GM18907 (cell line): ENCODE data around the gene DIP2B.
"Not testable (repeated sequence)": the region's sequence is repeated elsewhere in the genome, so short reads cannot be mapped to it uniquely, and the experiment has no call there.

Experiments
- ATAC-seq: cut with Tn5 transposase; IDR thresholded peaks from one replicate; pipeline ENCODE4 v1.9.1; 2021; ENCODE audit warnings: mild to moderate bottlenecking, moderate library complexity; ENCODE audit not compliant: unreplicated experiment

Gene DIP2B

GRCh38 chr12:50763639-50764285 is 259.0 kb downstream of the DIP2B start, which contains the start of gene ATF1:
Gene ATF1 (plus strand): TSS chr12:50764101. CDS start chr12:50780146, 16,045 bp downstream.
- ATAC-seq = peak; percentile 76

- ATAC-seq = peak; percentile 43
Observed at GRCh38 chr12:50764286-50765094, 259.7 kb downstream of the DIP2B start.

DNA sequence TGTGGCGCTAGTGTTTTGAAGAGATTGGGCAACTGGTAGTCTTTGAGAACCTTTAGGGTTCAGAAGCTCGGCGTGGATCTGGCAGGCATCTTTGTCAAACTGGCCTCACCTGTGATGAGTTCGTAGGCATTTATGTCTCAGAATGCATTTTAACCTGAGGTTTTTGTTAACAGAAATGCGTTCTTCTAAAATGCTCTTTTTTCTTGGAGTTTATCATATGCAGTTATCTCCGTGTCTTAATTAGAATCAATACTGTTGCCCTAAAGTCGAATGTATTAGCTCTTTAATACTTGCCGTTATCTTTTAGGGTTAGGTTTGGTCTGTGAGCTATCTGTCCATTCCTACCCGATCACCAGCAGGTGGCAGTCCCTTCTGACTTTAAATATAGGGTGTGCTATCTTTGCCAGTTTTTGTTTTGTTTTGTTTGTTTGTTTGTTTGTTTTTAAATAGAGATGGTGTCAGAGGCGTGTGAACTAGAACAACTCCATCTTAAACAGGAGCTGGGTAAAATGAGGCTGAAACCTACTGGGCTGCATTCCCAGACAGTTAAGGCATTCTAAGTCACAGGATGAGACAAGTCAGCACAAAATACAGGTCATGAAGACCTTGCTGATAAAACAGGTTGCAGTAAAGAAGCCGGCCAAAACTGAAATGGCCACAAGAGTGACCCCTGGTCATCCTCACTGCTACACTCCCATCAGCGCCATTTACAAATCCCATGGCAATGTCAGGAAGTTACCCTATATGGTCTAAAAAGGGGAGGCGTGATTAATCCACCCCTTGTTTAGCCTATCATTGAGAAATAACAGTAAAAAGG is 260.5 kb downstream of the DIP2B start:
- ATAC-seq = peak; percentile 47

DNA sequence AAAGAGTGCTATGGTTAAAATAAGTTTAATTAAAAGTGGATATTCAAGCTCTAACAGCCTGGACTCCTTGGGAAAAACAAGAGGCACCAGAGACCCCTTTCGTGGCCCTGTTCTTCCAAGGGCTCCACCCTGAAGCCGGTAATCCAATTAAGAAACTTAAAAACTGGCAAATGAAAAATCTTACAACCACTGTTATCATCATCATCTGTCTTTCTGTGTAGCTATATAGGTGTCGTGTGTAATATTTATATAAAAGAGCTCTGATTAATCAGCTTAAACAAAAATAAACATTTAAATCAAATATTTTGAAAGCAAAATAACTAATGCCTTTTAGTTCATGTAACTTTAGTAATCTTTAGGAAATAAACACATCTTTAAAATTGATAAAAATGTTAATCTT is 263.6 kb downstream of the DIP2B start:
- no peak for ATAC-seq

GRCh38 chr12:50768813-50769212 is 264.0 kb downstream of the DIP2B start:
- ATAC-seq = not testable (repeated sequence)

DNA sequence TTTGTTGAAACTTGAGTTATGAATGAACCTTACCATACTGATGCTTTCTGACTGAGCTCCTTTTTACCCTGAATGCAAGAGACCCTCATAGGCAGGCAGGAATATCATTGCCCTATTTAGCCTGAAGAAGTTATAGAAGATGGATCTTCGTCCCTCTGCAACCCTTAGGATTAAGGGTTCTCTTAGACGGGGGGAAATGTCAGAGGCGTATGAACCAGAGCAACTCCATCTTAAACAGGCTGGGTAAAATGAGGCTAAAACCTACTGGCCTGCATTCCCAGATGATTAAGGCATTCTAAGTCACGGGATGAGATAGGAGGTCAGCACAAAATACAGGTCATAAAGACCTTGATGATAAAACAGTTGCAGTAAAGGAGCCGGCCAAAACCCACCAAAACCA is 266.6 kb downstream of the DIP2B start:
- ATAC-seq = no peak

DNA sequence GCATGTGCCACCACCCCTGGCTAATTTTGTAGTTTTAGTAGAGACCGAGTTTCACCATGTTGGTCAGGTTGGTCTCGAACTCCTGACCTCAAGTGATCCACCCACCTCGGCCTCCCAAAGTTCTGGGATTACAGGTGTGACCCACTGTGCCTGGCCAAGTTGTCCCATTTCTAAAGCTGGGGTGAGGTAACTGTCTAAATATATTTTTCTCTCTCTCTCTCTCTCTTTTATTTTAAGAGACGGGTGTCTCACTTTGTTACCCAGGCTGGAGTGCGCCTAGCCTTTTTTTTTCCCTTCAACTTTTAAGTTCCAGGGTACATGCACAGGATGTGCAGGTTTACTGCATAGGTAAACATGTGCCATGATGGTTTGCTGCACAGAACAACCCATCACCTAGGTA is 267.7 kb downstream of the DIP2B start:
- no peak for ATAC-seq

- no peak for ATAC-seq
Observed at GRCh38 chr12:50772877-50773276, 268.1 kb downstream of the DIP2B start.

DNA sequence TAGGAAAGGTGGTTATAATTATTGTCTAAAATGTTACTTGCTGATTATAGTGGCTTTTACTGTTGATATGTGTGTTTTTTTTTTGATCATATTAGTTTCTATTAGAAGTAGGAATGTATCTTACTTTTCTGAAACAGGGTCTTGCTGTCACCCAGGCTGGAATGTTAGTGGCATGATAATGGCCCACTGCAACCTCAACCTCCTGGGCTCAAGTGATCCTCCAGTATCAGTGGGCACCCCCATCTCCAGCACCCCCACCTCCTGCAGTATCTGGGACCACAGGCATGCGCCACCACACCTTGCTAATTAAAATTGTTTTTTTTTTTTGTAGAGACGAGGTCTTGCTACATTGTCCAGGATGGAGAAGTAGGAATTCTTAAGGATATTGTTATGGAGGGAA is 270.5 kb downstream of the DIP2B start:
- no peak for ATAC-seq

- ATAC-seq = no peak
Observed at GRCh38 chr12:50776749-50777728, 272.3 kb downstream of the DIP2B start.

- no peak for ATAC-seq
Observed at GRCh38 chr12:50778663-50779590, 274.1 kb downstream of the DIP2B start.

DNA sequence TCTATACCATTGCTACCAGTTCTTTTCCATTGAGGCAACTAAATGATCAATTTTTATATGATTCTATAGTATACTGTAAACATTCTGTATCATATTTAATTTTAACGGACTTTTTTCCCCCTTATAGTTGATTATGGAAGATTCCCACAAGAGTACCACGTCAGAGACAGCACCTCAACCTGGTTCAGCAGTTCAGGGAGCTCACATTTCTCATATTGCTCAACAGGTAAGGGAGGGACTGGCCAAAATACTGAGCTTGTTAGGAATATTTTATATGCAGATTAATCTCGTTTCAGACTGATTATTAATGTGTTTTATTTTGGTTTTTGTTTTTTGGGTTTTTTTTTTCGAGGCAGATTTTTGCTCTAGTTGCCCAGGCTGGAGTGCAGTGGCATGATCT is 275.2 kb downstream of the DIP2B start:
- no peak for ATAC-seq

DNA sequence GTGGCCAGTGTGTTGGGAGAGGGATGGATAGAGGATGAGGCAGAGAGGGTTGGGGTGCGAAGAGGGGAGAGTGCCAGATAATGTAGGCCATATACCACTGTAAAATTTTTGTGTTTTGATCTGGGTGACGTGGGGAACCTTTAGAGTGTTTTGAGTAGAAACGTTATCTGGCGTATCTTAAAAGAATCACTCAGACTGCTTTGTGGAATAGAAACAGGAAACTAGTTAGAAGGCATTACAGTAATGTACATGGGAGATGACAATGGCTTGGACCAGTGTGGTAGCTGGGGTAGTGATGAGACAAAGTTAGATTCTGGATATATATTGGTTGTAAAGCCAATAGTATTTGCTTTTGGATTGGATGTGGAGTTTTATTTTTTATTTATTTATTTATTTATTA is 279.7 kb downstream of the DIP2B start:
- ATAC-seq = no peak

DNA sequence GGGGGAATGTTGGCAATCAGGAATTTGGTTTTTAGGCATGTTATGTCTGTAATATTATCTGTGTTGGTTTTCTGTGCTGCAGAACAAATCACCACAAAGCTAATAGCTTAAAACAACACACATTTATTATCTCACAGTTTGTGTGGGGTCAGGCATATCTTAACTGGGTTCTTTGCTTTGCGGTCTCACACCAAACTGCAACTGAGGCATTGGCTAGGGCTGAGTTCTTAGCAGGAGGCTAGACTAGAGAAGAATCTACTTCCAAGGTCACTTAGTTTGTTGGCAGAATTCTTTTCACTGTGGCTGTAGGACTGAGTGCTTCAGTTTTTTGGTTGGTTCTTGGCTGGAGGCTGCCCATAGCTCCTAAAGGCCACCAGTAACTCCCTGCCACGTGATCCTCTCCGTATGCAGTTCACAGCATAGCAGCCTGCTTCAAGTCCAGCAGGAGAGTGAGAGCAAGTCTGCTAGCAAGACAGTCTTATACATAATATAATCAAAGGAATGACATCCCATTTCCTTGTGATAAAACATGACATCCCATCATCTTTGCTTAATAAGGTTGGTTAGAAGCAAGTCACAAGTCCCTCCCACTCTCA is 280.7 kb downstream of the DIP2B start:
- ATAC-seq = no peak

GRCh38 chr12:50786498-50787231 is 281.9 kb downstream of the DIP2B start:
- no peak for ATAC-seq

- no peak for ATAC-seq
Observed at GRCh38 chr12:50787618-50788017, 282.8 kb downstream of the DIP2B start.

DNA sequence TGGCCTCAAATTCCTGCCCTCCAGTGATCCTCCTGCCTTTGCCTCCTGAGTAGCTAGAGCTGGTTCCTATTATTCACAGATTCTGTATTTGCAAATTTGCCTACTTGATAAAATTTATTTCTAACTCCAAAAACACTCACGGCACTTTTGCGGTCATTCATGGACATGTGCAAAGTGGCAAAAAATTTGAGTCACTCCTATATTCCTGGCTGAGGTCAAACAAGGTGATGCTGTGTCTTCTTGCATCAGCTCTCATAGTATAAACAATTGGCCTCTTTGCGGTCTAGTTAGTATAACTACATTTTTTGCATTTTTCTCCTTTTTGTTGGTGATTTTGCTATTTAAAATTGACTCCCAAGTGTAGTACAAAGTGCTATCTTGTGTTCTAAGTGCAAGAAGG is 283.8 kb downstream of the DIP2B start:
- ATAC-seq = no peak

GRCh38 chr12:50790081-50790480 is 285.3 kb downstream of the DIP2B start:
- ATAC-seq = no peak
